HL-60/S4 treated with phorbol 12-myristate 13-acetate at 8.2 ng/mL for 4 days and 3 days (cell line): Measurements from ENCODE around the gene C2CD2.

Source experiments
- in situ Hi-C: fragments of 300-500 bp; cut with MboI; formaldehyde crosslinking; loops from 2 replicates; pipeline ENCODE4 v1.15.0; 2022; ENCODE audit warnings: low sequenced_read_pairs

C2CD2 gene

GRCh38 chr21:41871293-41872030, 82.4 kb downstream of the C2CD2 start:
- in situ Hi-C loops = no loop called here

DNA sequence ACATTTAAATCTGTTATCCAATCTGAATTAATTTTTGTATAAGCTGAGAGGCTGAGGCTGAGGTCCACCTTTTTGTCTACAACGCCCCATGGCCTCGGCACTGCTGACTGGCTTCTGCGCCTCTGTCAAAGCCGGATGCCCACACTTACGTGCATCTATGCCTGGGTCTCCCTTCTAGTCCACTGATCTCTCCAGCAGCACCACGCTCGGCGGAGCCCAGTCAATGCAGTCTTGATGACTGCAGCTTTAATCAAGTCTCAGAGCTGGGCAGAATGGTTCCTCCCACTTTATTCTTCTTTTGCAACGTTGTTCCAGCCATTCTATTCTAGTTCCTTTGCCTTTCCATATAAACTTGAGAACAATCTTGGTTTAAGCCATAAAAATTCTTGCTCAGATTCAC, 84.0 kb downstream of the C2CD2 start:
- in situ Hi-C loops = no loop called here

DNA sequence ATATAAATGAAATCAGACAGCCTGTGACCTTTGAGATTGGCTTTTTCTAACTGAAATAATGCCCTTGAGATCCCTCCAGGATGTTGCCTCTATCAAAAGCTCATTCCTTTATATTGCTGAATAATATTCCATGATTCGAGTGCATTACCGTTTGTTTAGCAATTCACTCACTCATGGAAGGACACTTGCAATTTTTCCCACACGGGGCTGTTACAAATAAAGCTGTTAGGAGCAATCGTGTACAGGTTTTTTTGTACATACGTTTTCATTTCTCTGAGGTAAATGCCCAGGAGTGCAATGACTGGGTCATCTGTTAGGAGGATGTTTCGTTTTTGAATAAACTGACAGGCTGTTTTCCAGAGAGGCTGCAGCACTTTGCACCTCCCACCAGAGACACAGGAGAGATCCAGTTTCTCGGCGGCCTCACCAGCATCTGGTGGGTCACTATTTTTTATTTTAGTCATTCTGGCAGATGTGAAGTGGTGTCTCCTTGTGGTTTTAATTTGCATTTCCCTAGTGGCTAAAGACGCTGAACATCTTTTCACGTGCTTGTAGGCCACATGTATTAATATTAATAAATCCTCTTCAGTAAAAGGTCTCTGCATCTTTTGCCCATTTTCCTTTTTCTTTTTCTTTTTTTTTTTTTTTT, 85.6 kb downstream of the C2CD2 start:
- in situ Hi-C loops = no loop called here

GRCh38 chr21:41867313-41867712, 86.5 kb downstream of the C2CD2 start:
- in situ Hi-C loops = no loop called here

DNA sequence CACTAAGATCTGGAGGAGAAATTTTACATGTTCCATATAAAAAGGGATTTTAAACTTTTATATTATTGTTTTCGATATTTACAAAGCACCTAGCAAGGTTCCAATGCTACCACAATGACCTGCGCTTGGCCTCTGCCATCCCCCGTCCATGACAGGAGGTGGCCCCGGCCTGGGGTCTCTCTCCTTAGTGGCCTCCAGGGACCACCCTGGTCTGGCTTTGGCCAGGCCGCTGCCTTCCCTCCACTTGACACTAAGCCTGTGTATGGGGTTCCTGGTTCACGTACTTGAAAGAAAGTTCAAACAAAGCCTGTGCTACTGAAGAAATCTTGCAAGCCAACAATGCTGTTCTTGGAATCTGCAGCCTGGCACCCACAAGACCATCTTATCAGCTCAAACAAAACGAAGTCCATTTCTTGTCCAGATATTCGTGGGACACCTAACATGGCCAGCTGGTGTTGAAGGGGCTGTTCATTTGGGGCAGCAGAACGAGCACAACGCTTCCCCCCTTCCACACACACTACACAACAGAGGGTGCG, 87.5 kb downstream of the C2CD2 start:
- in situ Hi-C loops = no loop called here

- in situ Hi-C loops = no loop called here
Measured at GRCh38 chr21:41865002-41865777, 88.6 kb downstream of the C2CD2 start.

- in situ Hi-C loops = no loop called here
Measured at GRCh38 chr21:41864311-41865001, 89.4 kb downstream of the C2CD2 start.

- in situ Hi-C loops = no loop called here
Measured at GRCh38 chr21:41863439-41863740, 90.4 kb downstream of the C2CD2 start.

DNA sequence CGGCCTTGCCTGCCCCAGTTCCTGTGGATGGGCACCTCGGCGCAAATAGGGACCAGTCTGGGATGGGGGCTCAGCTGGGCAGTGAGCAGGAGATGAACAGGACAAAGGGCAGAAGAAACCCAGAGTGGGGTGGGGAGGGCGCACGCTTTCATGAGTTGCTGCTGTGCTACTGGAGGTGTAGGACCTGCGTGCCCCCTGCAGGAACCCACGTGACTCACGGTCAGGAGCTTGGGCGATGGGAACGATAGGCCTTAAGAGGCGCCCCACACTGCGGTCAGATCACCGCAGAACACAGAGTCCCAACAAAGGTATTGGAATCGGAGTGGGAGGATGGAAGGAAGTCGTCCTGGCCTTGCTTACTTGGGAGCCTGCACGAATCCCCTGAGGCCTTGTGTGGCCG, 91.8 kb downstream of the C2CD2 start:
- in situ Hi-C loops = no loop called here

DNA sequence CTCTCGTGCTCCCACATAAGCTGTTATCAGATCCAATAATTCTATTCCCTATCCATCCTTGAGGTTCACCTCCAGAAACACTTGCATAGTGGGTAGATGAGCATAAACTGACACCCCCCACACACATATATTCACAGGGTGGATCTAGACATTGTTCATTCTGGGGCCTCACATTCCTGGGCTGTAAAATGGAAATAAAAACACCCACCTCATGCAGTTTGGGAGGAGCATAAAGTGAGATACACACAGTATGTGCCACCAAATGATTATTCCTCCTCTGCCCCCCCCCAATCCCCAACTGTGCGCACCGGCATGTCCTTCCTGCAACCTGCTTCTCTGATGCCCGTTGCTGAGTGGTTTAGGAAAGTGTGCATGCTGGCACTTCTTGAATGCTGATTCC, 92.6 kb downstream of the C2CD2 start:
- in situ Hi-C loops = no loop called here

GRCh38 chr21:41859297-41859980, 94.4 kb downstream of the C2CD2 start:
- in situ Hi-C loops = no loop called here

GRCh38 chr21:41858466-41859296, 95.1 kb downstream of the C2CD2 start:
- in situ Hi-C loops = no loop called here

DNA sequence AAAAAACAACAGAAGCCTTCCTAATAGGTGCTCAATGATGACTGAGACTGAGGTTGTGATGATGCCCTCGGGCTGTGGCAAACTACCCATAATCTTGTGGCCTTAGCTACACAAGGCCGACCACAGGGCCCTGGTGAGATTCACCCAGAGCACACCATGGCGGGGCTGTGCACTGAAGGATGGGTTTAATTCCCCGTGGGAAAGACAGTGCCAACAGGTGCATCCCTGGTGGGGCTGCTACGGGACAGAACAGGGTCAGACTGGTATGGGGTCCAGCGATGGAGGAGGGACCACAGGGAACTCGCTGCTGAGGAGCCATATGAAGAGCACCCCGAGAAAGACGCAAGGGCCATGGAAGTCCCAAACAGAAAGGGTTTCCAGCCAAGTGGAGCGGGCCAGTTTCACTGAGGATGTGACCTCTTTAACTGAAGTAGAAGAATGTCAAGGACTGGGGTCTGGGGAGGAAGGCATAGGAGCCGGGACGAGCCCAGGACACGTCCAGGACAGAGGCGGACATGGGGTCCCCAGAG, 96.0 kb downstream of the C2CD2 start:
- in situ Hi-C loops = no loop called here

GRCh38 chr21:41856572-41856971, 97.2 kb downstream of the C2CD2 start:
- in situ Hi-C loops = no loop called here

DNA sequence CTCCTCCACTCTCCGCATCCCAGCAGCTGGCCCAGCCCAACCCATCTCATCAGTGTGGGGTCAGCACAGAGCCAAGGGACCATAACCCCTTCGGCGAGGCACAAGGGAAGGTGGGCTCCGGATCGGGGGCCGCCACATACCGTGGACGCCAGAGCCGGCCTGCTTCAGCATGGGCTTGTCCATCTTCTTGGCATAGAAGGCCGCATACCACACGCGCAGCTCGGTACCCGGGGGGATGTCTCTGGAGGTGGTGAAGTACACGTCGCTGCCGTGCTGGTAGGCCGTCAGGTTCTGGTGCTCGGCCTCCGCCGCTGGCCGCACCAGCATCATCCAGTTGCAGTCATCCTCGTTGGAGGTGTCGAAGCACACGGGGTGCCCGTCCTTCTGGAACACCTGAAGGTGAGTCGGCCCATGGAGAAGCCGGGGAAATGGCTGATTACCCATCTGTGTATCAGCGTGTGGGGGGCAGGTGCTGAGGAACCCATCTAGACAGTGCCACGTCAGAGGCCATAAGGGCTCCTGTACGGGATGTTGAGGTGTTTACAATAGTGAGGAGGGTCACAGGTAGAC, 99.3 kb downstream of the C2CD2 start:
- in situ Hi-C loops = no loop called here

GRCh38 chr21:41852929-41853320, 100.9 kb downstream of the C2CD2 start:
- in situ Hi-C loops = no loop called here

DNA sequence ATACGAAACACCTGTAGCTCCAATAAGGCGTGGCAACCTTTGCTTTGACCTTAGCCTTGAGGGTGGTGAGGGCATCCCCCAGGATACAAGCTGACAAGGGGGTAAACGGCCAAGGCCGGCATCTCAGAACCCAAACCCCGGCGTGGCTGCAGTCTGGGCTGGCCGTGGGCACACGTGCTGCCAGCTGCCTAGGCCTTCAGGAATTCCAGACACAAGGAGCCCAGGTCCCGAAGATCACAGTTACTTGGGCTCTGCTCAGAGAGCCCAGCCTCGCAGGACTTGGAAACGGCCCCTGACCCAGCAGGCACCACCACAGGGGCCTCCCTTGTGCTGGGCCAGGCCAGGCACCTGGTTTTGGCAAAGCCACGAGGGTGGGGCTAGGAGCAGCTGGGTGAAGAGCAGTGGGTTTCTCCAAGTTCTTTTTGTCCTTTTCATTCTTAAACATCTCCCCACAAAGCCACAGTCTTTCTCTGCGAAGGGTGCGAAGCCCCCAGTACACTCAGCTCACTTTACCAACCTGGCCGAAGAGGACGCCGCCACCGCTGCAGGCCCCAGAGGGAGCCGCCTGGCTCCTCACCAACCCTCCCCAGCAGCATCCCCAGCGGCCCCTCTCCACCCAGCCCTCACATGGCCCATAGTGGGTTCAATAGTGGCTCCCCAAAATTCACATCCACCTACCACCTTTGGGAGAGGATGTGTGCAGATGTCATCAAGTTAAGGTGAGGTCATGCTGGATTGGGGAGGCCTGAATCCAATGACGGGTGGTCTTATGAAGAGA, 101.5 kb downstream of the C2CD2 start:
- in situ Hi-C loops = no loop called here

DNA sequence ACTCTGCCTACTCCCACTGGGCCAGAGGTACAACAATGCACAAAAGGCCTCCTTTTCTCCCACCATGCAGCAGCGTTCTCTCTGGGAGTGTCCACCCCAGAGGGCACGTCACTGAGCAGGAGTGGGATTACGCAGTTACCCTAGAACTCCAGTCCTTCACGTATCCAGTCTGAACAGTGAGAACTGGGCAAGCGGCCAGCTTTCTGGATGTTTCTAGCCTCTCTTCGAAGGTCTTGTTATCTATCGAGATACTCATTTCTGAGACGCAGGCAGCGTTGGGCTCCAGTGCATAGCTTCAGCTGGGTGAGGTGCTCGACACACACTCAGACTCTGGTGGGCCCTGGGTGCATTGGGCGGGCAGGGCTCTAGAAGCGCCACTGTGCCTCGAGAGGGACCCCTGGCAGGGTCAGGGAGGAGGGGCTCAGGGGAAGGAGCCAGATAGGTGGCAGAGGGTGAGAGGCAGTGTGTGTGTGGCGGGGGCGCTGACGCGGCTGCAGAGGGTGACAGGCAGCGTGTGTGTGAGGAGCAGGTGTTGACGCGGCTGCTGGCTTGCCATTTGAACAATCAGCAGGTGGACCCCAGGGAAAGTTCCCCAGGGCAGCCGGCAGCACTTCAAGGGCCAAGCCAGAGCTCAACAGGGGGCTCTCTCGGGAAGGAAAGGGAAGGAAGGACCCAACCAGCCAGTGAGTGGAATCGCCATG, 102.6 kb downstream of the C2CD2 start:
- in situ Hi-C loops = no loop called here
